Measurements from ENCODE around the gene SMURF1.

The SMURF1 gene

GRCh38 chr7:99004216-99004615 is 139.7 kb downstream of the SMURF1 start:
- DNase-seq (ENCODE audit: low spot score), result no peak

DNA sequence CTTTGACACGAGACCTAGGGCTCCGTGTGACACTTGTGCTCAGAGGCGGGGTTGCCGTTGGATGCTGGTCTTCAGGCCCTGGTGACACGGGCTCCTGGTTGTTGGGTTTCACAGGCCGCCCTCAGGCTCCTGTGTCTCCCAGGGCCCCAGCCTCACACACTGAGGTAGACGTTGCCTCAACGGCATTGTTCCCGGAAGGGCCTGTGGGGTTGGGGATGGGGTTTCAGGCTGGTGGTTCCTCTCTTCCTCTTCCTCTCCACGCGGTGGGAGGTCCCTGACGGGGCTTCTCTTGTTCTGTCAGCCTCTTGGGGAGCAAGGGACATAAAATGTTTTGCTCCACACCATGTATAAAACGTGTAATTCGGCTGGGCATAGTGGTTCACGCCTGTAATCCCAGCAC is 140.5 kb downstream of the SMURF1 start:
- DNase-seq (ENCODE audit: low spot score), result no peak

- DNase-seq (ENCODE audit: low spot score), result no peak
These were observed 141.1 kb downstream of the SMURF1 start for GRCh38 chr7:99002827-99003212.

DNA sequence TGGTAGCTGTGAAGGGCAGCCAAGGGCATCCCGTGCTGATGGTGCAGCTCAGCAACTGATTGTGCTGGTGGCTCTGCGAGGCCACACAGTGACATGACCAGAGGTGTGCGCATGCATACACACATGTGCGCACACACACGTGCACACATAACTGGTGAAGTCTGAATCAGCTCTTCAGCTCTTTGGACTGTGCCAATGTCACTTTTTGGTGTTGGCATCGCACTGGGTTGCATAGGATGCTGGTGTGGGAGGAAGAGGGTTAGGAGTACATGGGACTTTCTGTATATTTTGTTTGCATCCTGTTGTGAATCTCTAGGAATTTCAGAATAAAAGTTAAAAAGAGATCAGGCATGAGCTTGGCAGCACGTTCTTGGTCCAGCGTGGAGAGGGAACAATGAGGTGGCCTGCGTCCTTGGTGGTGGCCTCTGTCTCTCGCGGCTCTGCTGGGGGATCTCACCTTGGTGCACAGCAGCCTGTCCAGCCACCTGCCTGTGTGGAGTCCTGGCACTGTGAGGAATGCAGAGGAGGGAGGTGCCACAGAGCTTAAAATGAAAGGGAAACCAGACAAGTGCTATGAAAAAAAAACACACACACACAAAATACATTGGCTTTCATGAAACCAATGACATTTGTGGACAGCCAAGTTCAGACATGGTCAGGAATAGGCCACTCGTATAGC is 141.6 kb downstream of the SMURF1 start:
- no peak for DNase-seq (ENCODE audit: low spot score)

GRCh38 chr7:99001482-99002147 is 142.3 kb downstream of the SMURF1 start:
- no peak for DNase-seq (ENCODE audit: low spot score)

GRCh38 chr7:99000904-99001465 is 142.9 kb downstream of the SMURF1 start:
- no peak for DNase-seq (ENCODE audit: low spot score)

DNA sequence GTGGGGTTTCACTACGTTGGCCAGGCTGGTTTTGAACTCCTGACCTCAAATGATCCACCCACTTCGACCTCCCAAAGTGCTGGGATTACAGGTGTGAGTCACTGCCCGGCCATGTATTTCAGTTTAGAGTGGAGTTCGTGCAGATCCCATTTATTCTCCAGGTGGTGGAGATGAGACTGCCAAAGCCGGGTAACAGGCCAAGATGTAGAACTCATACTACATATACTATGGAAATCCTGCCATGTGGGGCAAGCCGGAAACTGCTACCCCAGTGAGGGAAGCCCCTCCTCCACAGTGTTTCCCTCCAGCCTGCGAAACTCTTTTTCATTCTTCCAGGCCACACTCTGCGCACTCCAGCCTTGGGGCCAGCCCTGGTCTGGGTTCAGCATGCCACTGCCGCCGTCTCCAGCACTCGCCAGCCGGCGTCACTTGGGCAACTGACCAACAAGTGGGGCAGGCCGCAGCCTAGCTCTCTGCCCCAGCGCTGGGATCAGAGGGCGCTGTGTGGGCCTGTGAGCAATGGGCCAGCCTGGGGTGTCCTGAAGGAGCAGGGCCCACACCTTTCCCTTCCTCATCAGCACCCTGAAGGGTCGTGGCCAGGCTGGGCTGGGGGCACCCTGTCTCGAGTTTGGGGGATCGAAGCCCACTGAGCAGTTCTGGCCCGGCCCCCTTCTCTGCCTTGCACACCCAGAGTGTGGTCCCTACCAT is 143.6 kb downstream of the SMURF1 start:
- no peak for DNase-seq (ENCODE audit: low spot score)

DNA sequence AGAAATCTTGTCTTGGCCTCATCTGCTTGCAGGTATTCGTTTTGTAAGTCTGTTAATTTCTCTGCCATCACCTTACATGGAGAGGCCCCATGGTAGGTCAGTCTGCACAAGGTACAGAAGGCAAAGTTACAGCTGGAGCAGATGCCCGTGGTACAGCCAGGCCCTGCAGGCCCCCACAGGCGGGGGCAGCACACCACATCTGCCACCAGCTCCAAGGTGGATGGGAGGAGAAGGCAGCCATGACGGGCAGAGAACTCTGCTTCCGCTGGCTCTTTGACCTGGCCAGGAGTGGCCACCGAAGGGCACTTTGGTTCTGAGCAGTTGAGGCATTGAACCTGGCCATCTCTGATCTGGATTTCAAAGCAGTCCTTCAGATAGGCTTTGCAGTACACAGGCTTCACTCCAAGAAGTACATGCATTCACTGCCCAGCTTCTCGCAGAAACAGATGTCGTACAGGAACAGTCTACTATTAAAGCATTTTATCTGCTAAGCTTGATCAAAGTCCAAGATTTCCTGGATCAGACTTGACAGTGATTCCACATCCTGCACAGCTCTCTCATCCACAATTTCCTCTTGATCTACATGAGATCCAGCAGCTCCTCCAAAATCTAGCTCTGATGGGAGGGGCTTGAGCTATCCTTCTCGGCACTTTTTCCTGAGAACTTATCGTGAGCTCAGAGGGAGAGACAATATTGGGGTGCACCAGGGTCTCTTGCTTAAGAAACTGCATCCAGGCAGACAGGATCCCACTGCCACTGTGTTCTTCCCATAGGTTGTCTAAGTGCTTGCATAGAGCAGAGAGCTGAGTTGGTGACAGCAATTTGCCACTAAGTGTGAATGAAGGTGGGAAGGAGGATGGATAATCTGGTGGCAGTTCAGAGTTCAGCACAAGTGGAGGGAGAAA is 144.8 kb downstream of the SMURF1 start:
- DNase-seq (ENCODE audit: low spot score), result no peak

DNA sequence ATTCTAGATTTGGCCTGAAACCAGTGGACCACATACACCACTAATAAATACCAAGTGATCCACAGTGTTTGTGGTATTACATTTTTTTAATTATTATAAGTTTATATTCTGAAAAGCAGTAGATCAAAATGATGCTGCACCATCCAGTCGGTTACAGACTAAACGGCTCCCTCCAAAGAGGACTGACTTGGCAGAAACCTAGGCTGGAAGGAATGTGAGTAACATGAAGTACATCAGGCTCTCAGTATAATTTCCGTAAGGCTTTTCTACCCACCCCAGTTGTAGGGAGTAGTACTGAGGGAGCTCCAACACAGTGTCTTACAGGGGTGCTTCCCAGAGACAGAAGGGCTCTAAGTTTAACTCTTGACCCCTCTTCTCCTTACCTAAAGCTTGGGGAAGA is 146.1 kb downstream of the SMURF1 start:
- no peak for DNase-seq (ENCODE audit: low spot score)

GRCh38 chr7:98996150-98996552 is 147.8 kb downstream of the SMURF1 start:
- no peak for DNase-seq (ENCODE audit: low spot score)

GRCh38 chr7:98995523-98996149 is 148.3 kb downstream of the SMURF1 start:
- no peak for DNase-seq (ENCODE audit: low spot score)

DNA sequence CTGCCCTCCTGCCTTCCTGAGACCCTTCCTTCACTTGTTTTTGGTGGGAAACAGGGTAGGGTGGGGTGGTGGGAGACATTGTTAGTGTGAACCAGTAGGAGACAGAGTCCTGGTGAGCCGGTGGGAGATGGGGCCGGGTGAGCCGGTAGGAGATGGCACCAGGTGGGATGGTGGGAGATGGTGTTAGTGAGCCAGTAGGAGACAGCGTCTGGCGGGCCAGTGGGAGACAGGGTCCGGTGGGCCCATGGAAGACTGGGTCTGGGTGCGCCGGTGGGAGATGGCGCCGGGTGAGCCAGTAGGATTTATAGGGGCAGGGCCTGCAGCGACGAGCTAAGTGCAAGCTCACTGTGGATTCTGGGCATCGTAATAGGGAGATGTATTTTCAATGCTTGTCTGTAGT is 148.8 kb downstream of the SMURF1 start:
- DNase-seq (ENCODE audit: low spot score), result no peak

DNA sequence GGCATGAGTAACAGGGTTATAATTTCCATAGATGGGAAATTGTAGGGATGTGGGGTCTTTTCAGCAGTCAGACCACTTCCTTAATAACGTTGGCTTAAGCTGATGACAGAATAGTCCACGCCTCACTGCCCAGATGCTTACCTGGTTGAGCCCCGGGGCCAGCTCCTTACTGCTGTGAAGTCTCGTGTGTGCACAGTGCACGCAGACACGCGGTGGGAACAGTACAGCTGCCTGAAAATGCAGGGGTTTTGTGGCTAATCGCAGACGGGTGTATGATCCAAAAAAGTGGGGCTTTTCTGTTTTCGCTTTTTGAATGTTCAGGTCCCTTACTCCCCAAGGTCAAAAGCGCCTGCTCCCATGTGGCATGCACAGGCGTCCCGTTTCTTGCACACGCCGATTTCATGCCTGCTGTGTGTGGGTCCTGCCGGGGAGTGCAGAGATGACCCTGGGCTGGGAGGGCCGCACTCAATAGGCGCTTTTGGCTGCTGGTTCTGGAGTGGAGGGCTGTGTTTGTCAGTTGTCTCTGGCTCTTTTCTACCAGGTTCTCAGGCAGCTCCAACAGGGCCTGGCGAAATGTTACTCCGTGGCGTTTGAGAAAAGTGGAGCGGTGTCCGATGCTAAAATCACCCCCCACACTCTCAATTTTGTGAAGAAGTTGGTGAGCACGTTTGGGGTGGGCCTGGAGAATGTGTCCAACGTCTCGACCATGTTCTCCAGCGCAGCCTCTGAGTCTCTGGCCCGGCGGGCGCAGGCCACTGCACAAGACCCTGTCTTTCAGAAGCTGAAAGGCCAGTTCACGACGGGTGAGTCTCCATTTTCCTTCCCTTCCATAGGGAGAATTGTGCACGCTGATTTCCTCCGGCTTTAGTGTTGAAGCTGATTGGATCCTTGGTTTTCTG is 149.6 kb downstream of the SMURF1 start:
- no peak for DNase-seq (ENCODE audit: low spot score)

DNA sequence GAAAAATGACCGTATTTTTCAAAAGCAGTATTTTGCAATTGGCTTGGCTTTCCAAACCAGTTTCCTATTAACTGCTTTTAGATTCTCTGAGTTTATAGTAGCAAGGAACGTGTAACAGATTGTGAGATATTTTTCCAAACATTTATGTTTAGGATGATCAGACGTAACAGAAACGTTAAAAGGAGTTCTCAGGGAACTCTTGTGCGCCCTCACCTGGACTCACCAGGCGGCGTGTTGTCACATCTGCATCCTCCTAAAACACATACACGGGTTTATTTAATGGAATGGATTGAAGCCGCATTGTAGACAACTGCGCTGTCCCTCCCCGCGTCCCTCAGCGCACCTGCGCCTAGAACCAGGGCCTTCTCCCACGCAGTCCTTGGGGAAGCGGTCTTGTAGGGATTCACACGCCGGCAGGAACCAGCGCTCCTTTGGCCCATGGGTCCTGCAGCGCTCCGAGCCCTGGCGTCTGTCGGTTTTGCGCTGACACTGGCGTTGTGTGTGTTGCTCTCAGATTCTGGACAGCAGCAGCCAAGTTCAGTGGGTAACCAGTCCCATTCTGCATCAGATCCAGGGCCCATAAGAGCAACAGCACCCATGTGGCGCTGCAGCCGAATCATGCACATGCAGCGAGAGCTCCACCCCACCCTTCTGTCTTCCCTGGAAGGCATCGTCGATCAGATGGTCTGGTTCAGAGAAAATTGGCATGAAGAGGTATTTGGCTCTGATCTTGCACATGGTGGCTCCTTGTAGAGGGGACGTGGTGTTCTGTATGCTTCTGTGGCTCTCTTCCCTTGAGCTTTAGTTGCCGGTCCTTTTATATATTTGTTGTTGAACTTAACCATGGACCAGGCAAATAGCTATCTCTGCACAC is 150.6 kb downstream of the SMURF1 start:
- no peak for DNase-seq (ENCODE audit: low spot score)

DNA sequence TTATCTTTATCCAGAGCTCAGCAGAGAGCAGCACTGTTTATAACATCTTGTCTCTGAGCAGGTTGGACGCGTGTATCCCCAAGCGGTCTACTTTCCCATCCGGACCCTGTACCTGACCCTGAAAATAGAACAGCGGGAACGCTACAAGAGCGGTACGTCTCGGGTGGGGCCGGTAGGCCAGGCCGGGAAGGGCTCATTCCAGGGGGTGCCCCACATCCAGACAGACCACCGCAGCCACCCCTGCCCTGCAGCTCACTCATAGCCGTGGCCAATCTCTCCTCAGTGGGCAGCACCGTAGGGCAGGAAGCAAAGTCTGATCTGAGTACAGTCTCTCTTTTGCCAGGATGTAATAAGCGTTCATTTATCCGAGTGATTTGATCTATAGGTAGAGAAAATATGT is 151.8 kb downstream of the SMURF1 start:
- DNase-seq (ENCODE audit: low spot score), result no peak

- no peak for DNase-seq (ENCODE audit: low spot score)
These were observed 152.8 kb downstream of the SMURF1 start for GRCh38 chr7:98991141-98991540.

- DNase-seq (ENCODE audit: low spot score), result no peak
These were observed 153.6 kb downstream of the SMURF1 start for GRCh38 chr7:98990356-98990755.

DNA sequence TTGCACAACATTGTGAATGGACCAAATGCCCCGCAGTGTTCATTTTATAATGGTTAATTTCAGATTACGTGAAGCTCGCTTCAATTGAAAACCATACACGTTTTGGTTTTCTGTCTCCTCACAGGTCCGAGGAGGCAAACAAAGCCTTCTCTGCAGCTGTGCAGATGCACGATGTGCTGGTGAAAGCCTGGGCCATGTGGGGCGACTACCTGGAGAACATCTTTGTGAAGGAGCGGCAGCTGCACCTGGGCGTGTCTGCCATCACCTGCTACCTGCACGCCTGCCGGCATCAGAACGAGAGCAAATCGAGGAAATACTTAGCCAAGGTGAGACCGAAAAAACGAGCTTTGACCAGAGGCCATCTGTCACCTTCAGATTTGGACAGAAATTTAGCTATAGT is 155.3 kb downstream of the SMURF1 start:
- DNase-seq (ENCODE audit: low spot score), result no peak

DNA sequence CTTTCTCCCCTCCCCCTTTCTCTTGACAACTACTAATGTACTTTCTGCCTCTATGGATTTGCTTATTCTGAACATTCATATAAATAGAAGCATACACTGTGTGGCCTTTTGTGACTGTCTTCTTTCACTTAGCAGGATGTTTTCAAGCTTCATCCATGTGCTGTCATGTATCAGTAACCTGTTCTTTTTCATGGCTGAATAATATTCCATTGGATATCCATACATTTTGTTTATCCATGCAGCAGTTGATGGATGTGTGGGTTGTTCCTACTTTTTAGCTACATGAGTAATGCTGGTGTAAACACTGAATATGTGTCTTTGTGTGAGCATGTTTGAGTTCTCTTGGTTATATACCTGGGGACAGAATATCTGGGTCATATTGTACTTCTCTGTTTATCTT is 158.0 kb downstream of the SMURF1 start:
- DNase-seq (ENCODE audit: low spot score), result no peak

Measured in hematopoietic multipotent progenitor cell treated with erythropoietin and hydrocortisone succinate and interleukin-3 and kit ligand, for 15 days (in vitro differentiated cells).